Measurements from ENCODE around the gene C1orf122.
A peak's percentile ranks its signal among the peaks of the same experiment; 100 is the strongest.

The C1orf122 gene

GRCh38 chr1:37761416-37762095 is 46.0 kb upstream of the C1orf122 start:
- ATAC-seq, result no peak
- TF ChIP-seq ZNF8 (CRISPR knock-in tag; IDR thresholded peaks at IDR 0.05) (no peak), ARNTL (CRISPR knock-in tag; IDR thresholded peaks at IDR 0.05; ENCODE audit: borderline replicate concordance, low read depth) (no peak), ZFP30 (CRISPR knock-in tag; IDR thresholded peaks at IDR 0.05) (no peak), ZNF565 (CRISPR knock-in tag; conservative IDR thresholded peaks at IDR 0.05; ENCODE audit: low read depth) (no peak), GLIS3 (CRISPR knock-in tag; IDR thresholded peaks at IDR 0.05) (no peak), CREB5 (CRISPR knock-in tag; IDR thresholded peaks at IDR 0.05; ENCODE audit: low read depth) (no peak), PPARA (CRISPR knock-in tag; IDR thresholded peaks at IDR 0.05; ENCODE audit: borderline replicate concordance) (no peak), ZC3H10 (CRISPR knock-in tag; IDR thresholded peaks at IDR 0.05) (no peak), CSRNP3 (CRISPR knock-in tag; IDR thresholded peaks at IDR 0.05) (no peak)

GRCh38 chr1:37762516-37762915 is 45.1 kb upstream of the C1orf122 start:
- no peak for ATAC-seq
- TF ChIP-seq TOX (CRISPR knock-in tag; IDR thresholded peaks at IDR 0.05; ENCODE audit: borderline replicate concordance), result no peak

- no peak; the same call in 2 of the 3 replicates for ATAC-seq
- TF ChIP-seq SNAI2 (CRISPR knock-in tag; IDR thresholded peaks at IDR 0.05), result no peak
- no peak for TF ChIP-seq ZNF565 (CRISPR knock-in tag; conservative IDR thresholded peaks at IDR 0.05; ENCODE audit: low read depth)
- no peak for TF ChIP-seq TOX (CRISPR knock-in tag; IDR thresholded peaks at IDR 0.05; ENCODE audit: borderline replicate concordance)
- no peak for TF ChIP-seq ZNF70 (CRISPR knock-in tag; IDR thresholded peaks at IDR 0.05)
- no peak for TF ChIP-seq POU6F1 (CRISPR knock-in tag; IDR thresholded peaks at IDR 0.05; ENCODE audit: borderline replicate concordance, low read depth)
- no peak for TF ChIP-seq ZFP30 (CRISPR knock-in tag; IDR thresholded peaks at IDR 0.05)
- TF ChIP-seq CSRNP3 (CRISPR knock-in tag; IDR thresholded peaks at IDR 0.05), result no peak
- no peak for TF ChIP-seq PATZ1 (CRISPR knock-in tag; IDR thresholded peaks at IDR 0.05; ENCODE audit: borderline replicate concordance)
- TF ChIP-seq ZNF8 (CRISPR knock-in tag; IDR thresholded peaks at IDR 0.05), result no peak
- TF ChIP-seq PPARA (CRISPR knock-in tag; IDR thresholded peaks at IDR 0.05; ENCODE audit: borderline replicate concordance), result no peak
- no peak for TF ChIP-seq RARB (CRISPR knock-in tag; IDR thresholded peaks at IDR 0.05)
- TF ChIP-seq ARNTL (CRISPR knock-in tag; IDR thresholded peaks at IDR 0.05; ENCODE audit: borderline replicate concordance, low read depth), result no peak
- TF ChIP-seq BACH2 (CRISPR knock-in tag; IDR thresholded peaks at IDR 0.05; ENCODE audit: borderline replicate concordance), result no peak
These were observed 43.7 kb upstream of the C1orf122 start for GRCh38 chr1:37763791-37764413.

GRCh38 chr1:37764414-37764825 is 43.2 kb upstream of the C1orf122 start:
- peak; percentile 85 for ATAC-seq
- no peak for TF ChIP-seq ZC3H10 (CRISPR knock-in tag; IDR thresholded peaks at IDR 0.05)
- peak; percentile 83 for TF ChIP-seq ZFP3 (CRISPR knock-in tag; IDR thresholded peaks at IDR 0.05)
- peak; percentile 45; the same call in 1 of the 2 replicates for TF ChIP-seq ISL1 (CRISPR knock-in tag; IDR thresholded peaks at IDR 0.05)
- peak; percentile 80; the same call in 1 of the 2 replicates for TF ChIP-seq TSHZ2 (CRISPR knock-in tag; IDR thresholded peaks at IDR 0.05)
- TF ChIP-seq CSDC2 (CRISPR knock-in tag; IDR thresholded peaks at IDR 0.05), result peak; percentile 97
- peak; percentile 96 for TF ChIP-seq SNAI2 (CRISPR knock-in tag; IDR thresholded peaks at IDR 0.05)
- TF ChIP-seq TOX (CRISPR knock-in tag; IDR thresholded peaks at IDR 0.05; ENCODE audit: borderline replicate concordance), result no peak
